Caco-2 (cell line): Measurements from ENCODE around the gene MAGEC3. TPM values are rescaled to one million over a fixed set of nuclear protein-coding genes. Genes with fewer than 3 reads are reported as not detected.

ENCODE experiments used
- Bru-seq: library from RNA; stranded (reverse); fragments of 400-500 nt; gene quantifications from one replicate; lab custom pipeline; 2021; lab: Mats Ljungman, UMichigan
- BruChase-seq, 2 experiments: library from RNA; stranded (reverse); fragments of 400-500 nt; gene quantifications; one replicate each; lab custom pipeline; 2021; lab: Mats Ljungman, UMichigan
- BruUV-seq: library from RNA; stranded (reverse); fragments of 400-500 nt; replicated peaks from 2 replicates; lab custom pipeline; 2021; lab: Mats Ljungman, UMichigan
- CTCF ChIA-PET: fragments of 300-600 bp; sonication (Branson Sonifier 250); formaldehyde crosslinking; loops from one replicate; lab custom pipeline; 2022; ENCODE audit warnings: antibody characterized with exemption; lab: Charles Lee
- POLR2A ChIA-PET: fragments of 300-600 bp; sonication (Branson Sonifier 250); formaldehyde crosslinking; loops from one replicate; lab custom pipeline; 2022; ENCODE audit warnings: antibody characterized with exemption; lab: Charles Lee
- DNase-seq, 2 experiments: peaks; one replicate each; pipeline versions ENCODE4 v3.0.0 to v3.0.0-alpha.2; 2020 to 2022
- H3K27me3 ChIP-seq: replicated peaks from 2 replicates; pipeline ENCODE4 v1.6.0; 2011; ENCODE audit warnings: low read length; ENCODE audit not compliant: control insufficient read depth, insufficient read depth
- H3K36me3 ChIP-seq: 2 replicates; pipeline ENCODE4 v1.5.1; 2011; ENCODE audit warnings: low read length; ENCODE audit not compliant: control insufficient read depth, insufficient read depth
- H3K4me1 ChIP-seq: fragments of 250-450 bp; sonication (Bioruptor Pico); 2 replicates; pipeline ENCODE4 v1.5.1; 2020; ENCODE audit warnings: mild to moderate bottlenecking
- H3K4me3 ChIP-seq: 2 replicates; pipeline ENCODE4 v1.5.1; 2011; ENCODE audit warnings: low read depth, mild to moderate bottlenecking, control low read depth, low read length
- H3K9me3 ChIP-seq: fragments of 250-450 bp; sonication (Bioruptor Pico); 2 replicates; pipeline ENCODE4 v1.5.1; 2020; ENCODE audit warnings: mild to moderate bottlenecking, moderate library complexity
- H3K27ac Mint-ChIP-seq: one replicate; pipeline ENCODE4 v1.8.0; 2022; ENCODE audit warnings: mixed read lengths; ENCODE audit not compliant: unreplicated experiment
- H3K27me3 Mint-ChIP-seq: one replicate; pipeline ENCODE4 v1.8.0; 2022; ENCODE audit warnings: mixed read lengths; ENCODE audit not compliant: insufficient read depth, unreplicated experiment
- H3K36me3 Mint-ChIP-seq: one replicate; pipeline ENCODE4 v1.8.0; 2022; ENCODE audit warnings: mild to moderate bottlenecking, mixed read lengths; ENCODE audit not compliant: insufficient read depth, unreplicated experiment
- H3K4me1 Mint-ChIP-seq: one replicate; pipeline ENCODE4 v1.8.0; 2022; ENCODE audit warnings: low read depth, mixed read lengths; ENCODE audit not compliant: unreplicated experiment
- H3K4me3 Mint-ChIP-seq: one replicate; pipeline ENCODE4 v1.8.0; 2022; ENCODE audit warnings: mild to moderate bottlenecking, moderate library complexity, mixed read lengths; ENCODE audit not compliant: unreplicated experiment
- H3K9me3 Mint-ChIP-seq: one replicate; pipeline ENCODE4 v1.8.0; 2022; ENCODE audit warnings: mixed read lengths; ENCODE audit not compliant: unreplicated experiment
- intact Hi-C: fragments of 100-400 bp; cut with micrococcal nuclease; formaldehyde crosslinking; loops from one replicate; pipeline ENCODE4 v1.10.0; 2022; ENCODE audit not compliant: unreplicated experiment
- long read RNA-seq: library from polyadenylated mRNA; stranded (forward); transcript quantifications from one replicate; pipeline ENCODE4 v2.0.0, GENCODE V29; 2022
- total RNA-seq: library from RNA; stranded (reverse); gene quantifications from 2 replicates; pipeline ENCODE4 v1.2.3, GENCODE V29; 2022
- TF ChIP-seq, protein P1 (sequence below), 2 experiments: fragments of 200-600 bp in 1 of 2; IDR thresholded peaks; 1 replicate in 1 of 2; 2 replicates in 1 of 2; pipeline versions ENCODE4 v1.5.1 to v1.8.0; 2011 to 2022; ENCODE audit warnings: antibody characterized with exemption in 1 of 2, control low read depth in 1 of 2, inconsistent platforms in 1 of 2, low read depth in 1 of 2, low read length in 1 of 2, mild to moderate bottlenecking in 1 of 2, moderate library complexity in 1 of 2; ENCODE audit not compliant: insufficient read depth in 1 of 2, severe bottlenecking in 1 of 2, unreplicated experiment in 1 of 2

MAGEC3 gene, protein sequence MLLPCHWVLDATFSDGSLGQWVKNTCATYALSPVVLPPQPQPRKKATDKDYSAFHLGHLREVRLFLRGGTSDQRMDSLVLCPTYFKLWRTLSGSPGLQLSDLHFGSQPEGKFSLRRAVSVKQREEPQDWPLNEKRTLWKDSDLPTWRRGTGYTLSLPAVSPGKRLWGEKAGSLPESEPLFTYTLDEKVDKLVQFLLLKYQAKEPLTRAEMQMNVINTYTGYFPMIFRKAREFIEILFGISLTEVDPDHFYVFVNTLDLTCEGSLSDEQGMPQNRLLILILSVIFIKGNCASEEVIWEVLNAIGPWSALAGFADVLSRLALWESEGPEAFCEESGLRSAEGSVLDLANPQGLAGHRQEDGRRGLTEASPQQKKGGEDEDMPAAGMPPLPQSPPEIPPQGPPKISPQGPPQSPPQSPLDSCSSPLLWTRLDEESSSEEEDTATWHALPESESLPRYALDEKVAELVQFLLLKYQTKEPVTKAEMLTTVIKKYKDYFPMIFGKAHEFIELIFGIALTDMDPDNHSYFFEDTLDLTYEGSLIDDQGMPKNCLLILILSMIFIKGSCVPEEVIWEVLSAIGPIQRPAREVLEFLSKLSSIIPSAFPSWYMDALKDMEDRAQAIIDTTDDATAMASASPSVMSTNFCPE
- total RNA-seq (not detected in 2 replicates), Bru-seq, nascent RNA (not detected), BruChase-seq, experiment 1, labeled RNA remaining after a 2-hour chase (not detected), BruChase-seq, experiment 2, labeled RNA remaining after a 6-hour chase (not detected)
- long read RNA-seq, result 0 reads

GRCh38 chrX:141838016-141838415, at the start of gene MAGEC3:
Gene MAGEC3 (plus strand): TSS chrX:141838316. CDS start chrX:141838316, 0 bp downstream.
- H3K4me3 Mint-ChIP-seq, result no peak within 1 kb of the TSS
- intact Hi-C loops, result no loop called here

DNA sequence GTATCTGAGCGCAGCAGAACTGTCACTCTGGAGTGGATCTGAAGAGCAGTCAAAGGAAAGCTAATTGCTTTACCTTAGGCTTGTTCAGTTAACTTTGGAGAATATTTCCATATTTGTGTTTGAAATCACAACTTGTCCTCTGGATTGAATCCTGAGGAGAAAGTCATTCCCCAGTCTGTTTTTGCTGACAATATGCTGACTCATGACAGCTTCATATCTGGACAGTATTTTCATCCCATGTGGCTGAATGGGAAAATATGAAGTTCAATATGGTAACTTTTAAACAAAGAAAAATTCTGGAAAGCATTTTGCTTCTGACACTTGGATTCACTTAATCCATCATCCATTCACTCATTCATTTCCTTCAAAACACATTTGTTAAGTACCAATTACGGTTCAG, 46.3 kb upstream of the MAGEC3 start:
- no peak for DNase-seq
- Mint-ChIP-seq H3K36me3 (no peaks in the 10 kb centered on the region), H3K27ac (no peak overlapping the region), H3K4me3 (no peak overlapping the region), H3K9me3 (no peaks in the 10 kb centered on the region), H3K4me1 (no peaks in the 10 kb centered on the region), H3K27me3 (no peaks in the 10 kb centered on the region)
- Histone ChIP-seq H3K27me3 (no peaks in the 10 kb centered on the region), H3K36me3 (no peaks in the 10 kb centered on the region), H3K4me1 (no peaks in the 10 kb centered on the region), H3K9me3 (no peaks in the 10 kb centered on the region), H3K4me3 (no peak overlapping the region)
- BruUV-seq, result no TSS peak
- ChIA-PET CTCF (no interaction called here), POLR2A (no interaction called here)
- intact Hi-C loops, result no loop called here
- TF ChIP-seq, protein P1, sequence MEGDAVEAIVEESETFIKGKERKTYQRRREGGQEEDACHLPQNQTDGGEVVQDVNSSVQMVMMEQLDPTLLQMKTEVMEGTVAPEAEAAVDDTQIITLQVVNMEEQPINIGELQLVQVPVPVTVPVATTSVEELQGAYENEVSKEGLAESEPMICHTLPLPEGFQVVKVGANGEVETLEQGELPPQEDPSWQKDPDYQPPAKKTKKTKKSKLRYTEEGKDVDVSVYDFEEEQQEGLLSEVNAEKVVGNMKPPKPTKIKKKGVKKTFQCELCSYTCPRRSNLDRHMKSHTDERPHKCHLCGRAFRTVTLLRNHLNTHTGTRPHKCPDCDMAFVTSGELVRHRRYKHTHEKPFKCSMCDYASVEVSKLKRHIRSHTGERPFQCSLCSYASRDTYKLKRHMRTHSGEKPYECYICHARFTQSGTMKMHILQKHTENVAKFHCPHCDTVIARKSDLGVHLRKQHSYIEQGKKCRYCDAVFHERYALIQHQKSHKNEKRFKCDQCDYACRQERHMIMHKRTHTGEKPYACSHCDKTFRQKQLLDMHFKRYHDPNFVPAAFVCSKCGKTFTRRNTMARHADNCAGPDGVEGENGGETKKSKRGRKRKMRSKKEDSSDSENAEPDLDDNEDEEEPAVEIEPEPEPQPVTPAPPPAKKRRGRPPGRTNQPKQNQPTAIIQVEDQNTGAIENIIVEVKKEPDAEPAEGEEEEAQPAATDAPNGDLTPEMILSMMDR (IDR thresholded peaks at IDR 0.05; ENCODE audit: insufficient read depth in 1 of 2, low read depth in 1 of 2, low read length in 1 of 2, severe bottlenecking in 1 of 2, unreplicated experiment in 1 of 2), result no peak

More at GRCh38 chrX:141838016-141838415, at the start of gene MAGEC3:
- Histone ChIP-seq H3K4me1 (no peaks in the 10 kb centered on the region), H3K36me3 (no peaks in the 10 kb centered on the region), H3K4me3 (no peak within 1 kb of the TSS), H3K9me3 (no peaks in the 10 kb centered on the region), H3K27me3 (no peaks in the 10 kb centered on the region)
- H3K36me3 Mint-ChIP-seq, result no peaks in the 10 kb centered on the region
- DNase-seq, result no peak
- no peak within 1 kb of the TSS for H3K27ac Mint-ChIP-seq
- TF ChIP-seq, protein P1 (IDR thresholded peaks at IDR 0.05; ENCODE audit: insufficient read depth in 1 of 2, low read depth in 1 of 2, low read length in 1 of 2, severe bottlenecking in 1 of 2, unreplicated experiment in 1 of 2), result no peak
- no peaks in the 10 kb centered on the region for H3K4me1 Mint-ChIP-seq
- no TSS peak for BruUV-seq
- H3K9me3 Mint-ChIP-seq, result peaks cover 9% of the 10 kb centered on the region
- H3K27me3 Mint-ChIP-seq, result no peaks in the 10 kb centered on the region
- ChIA-PET POLR2A (no interaction called here), CTCF (no interaction called here)

- H3K27ac Mint-ChIP-seq, result no peak overlapping the region
- DNase-seq, result no peak
- Histone ChIP-seq H3K4me1 (no peaks in the 10 kb centered on the region), H3K36me3 (no peaks in the 10 kb centered on the region), H3K9me3 (no peaks in the 10 kb centered on the region), H3K27me3 (no peaks in the 10 kb centered on the region), H3K4me3 (no peak overlapping the region)
- ChIA-PET POLR2A (no interaction called here), CTCF (no interaction called here)
- no TSS peak for BruUV-seq
- intact Hi-C loops, result no loop called here
- no peak overlapping the region for H3K4me3 Mint-ChIP-seq
- no peaks in the 10 kb centered on the region for H3K36me3 Mint-ChIP-seq
- TF ChIP-seq, protein P1 (IDR thresholded peaks at IDR 0.05; ENCODE audit: insufficient read depth in 1 of 2, low read depth in 1 of 2, low read length in 1 of 2, severe bottlenecking in 1 of 2, unreplicated experiment in 1 of 2), result no peak
- peaks cover 9% of the 10 kb centered on the region for H3K9me3 Mint-ChIP-seq
- no peaks in the 10 kb centered on the region for H3K27me3 Mint-ChIP-seq
- H3K4me1 Mint-ChIP-seq, result no peaks in the 10 kb centered on the region
These were observed 26.7 kb upstream of the MAGEC3 start for GRCh38 chrX:141811438-141811837.
